Panc1 (cell line): Measurements from ENCODE around the gene FKBP14. TPM values are rescaled to one million over a fixed set of nuclear protein-coding genes. Genes with fewer than 3 reads are reported as not detected.

ENCODE experiments used
- ATAC-seq: fragments of 200-7000 bp; cut with Tn5 transposase; 2 replicates; pipeline ENCODE4 v1.9.1; 2020; ENCODE audit warnings: mild to moderate bottlenecking, moderate library complexity
- BruUV-seq: library from RNA; stranded (reverse); fragments of 400-500 nt; replicated peaks from 2 replicates; lab custom pipeline; 2021; lab: Mats Ljungman, UMichigan
- CTCF ChIA-PET: fragments of 300-600 bp; sonication (Branson Sonifier 250); formaldehyde crosslinking; loops from one replicate; lab custom pipeline; 2022; ENCODE audit warnings: antibody characterized with exemption; lab: Charles Lee
- POLR2A ChIA-PET: fragments of 300-600 bp; sonication (Branson Sonifier 250); formaldehyde crosslinking; loops from one replicate; lab custom pipeline; 2022; ENCODE audit warnings: antibody characterized with exemption; lab: Charles Lee
- DNase-seq: peaks from one replicate; pipeline ENCODE4 v3.0.0-alpha.2; 2010; ENCODE audit warnings: low read depth, low spot score
- H3K27ac ChIP-seq: 2 replicates; pipeline ENCODE4 v1.5.1; 2011; ENCODE audit warnings: mild to moderate bottlenecking, low read length, inconsistent platforms
- H3K27me3 ChIP-seq: fragments of 200-500 bp; sonication (Bioruptor generic); 2 replicates; pipeline ENCODE4 v1.6.0; 2014; ENCODE audit warnings: low read length, inconsistent platforms; ENCODE audit not compliant: control insufficient read depth, insufficient read depth
- H3K36me3 ChIP-seq: fragments of 200-500 bp; sonication (Bioruptor generic); 2 replicates; pipeline ENCODE4 v1.5.1; 2014; ENCODE audit warnings: inconsistent platforms, mild to moderate bottlenecking, low read length, moderate library complexity; ENCODE audit not compliant: control insufficient read depth, insufficient read depth
- H3K4me1 ChIP-seq: 2 replicates; pipeline ENCODE4 v1.5.1; 2011; ENCODE audit warnings: inconsistent platforms, mild to moderate bottlenecking, low read length, moderate library complexity; ENCODE audit not compliant: control insufficient read depth, insufficient read depth
- H3K4me3 ChIP-seq, 2 experiments: 2 replicates each; pipeline ENCODE4 v1.5.1; 2011 to 2012; ENCODE audit warnings: low read depth in 2 of 2, low read length in 2 of 2, mild to moderate bottlenecking in 2 of 2, inconsistent platforms in 1 of 2, moderate library complexity in 1 of 2
- H3K9me3 ChIP-seq: fragments of 200-500 bp; sonication (Bioruptor generic); 2 replicates; pipeline ENCODE4 v1.5.1; 2014; ENCODE audit warnings: low read depth, mild to moderate bottlenecking, inconsistent platforms, low read length, moderate library complexity; ENCODE audit not compliant: control insufficient read depth, insufficient read depth
- CTCF ChIP-seq: fragments of 450-650 bp; IDR thresholded peaks from 2 replicates; pipeline ENCODE4 v1.5.1; 2017; ENCODE audit warnings: mild to moderate bottlenecking
- POLR2AphosphoS5 ChIP-seq: IDR thresholded peaks from 2 replicates; pipeline ENCODE4 v1.6.1; 2012; ENCODE audit warnings: mild to moderate bottlenecking, low read depth, low read length, moderate library complexity
- REST ChIP-seq, 2 experiments: IDR thresholded peaks; 2 replicates each; pipeline ENCODE4 v1.6.1; 2011 to 2012; ENCODE audit warnings: low read depth in 2 of 2, control low read depth in 1 of 2, low read length in 1 of 2, mild to moderate bottlenecking in 1 of 2, moderate library complexity in 1 of 2; ENCODE audit not compliant: insufficient read depth in 1 of 2
- SIN3A ChIP-seq: IDR thresholded peaks from 2 replicates; pipeline ENCODE4 v1.6.1; 2012; ENCODE audit warnings: low read depth, mild to moderate bottlenecking, low read length, moderate library complexity, borderline replicate concordance; ENCODE audit not compliant: insufficient read depth
- TCF7L2 ChIP-seq: IDR thresholded peaks from 2 replicates; pipeline ENCODE4 v1.6.1; 2011; ENCODE audit warnings: mild to moderate bottlenecking, low read depth, low read length, inconsistent platforms
- in situ Hi-C: cut with HindIII; loops from 2 replicates; pipeline ENCODE4 v1.10.0; 2016; ENCODE audit warnings: low sequenced_read_pairs, low pct_unique_long_range_greater_than_20kb
- intact Hi-C: fragments of 100-400 bp; cut with micrococcal nuclease; formaldehyde crosslinking; loops from one replicate; pipeline ENCODE4 v1.10.0; 2022; ENCODE audit not compliant: unreplicated experiment
- total RNA-seq: library from RNA; stranded (reverse); gene quantifications from one replicate; pipeline ENCODE4 v1.2.1, GENCODE V29; 2021; ENCODE audit not compliant: unreplicated experiment

FKBP14 gene
- total RNA-seq, 1 experiment from 2014 or later: 36.0 TPM

- no peak for TF ChIP-seq POLR2AphosphoS5
- TF ChIP-seq REST (IDR thresholded peaks at IDR 0.05; ENCODE audit: insufficient read depth in 1 of 2, low read depth in 2 of 2, low read length in 1 of 2): no peak
- no peak for TF ChIP-seq TCF7L2
- TF ChIP-seq SIN3A: no peak
- TF ChIP-seq CTCF: no peak
- no peak overlapping the region for H3K4me3 ChIP-seq
- H3K9me3 ChIP-seq: peaks cover 8% of the 10 kb centered on the region
- no peaks in the 10 kb centered on the region for H3K36me3 ChIP-seq
- H3K27me3 ChIP-seq: no peaks in the 10 kb centered on the region
- no peak for ATAC-seq
- intact Hi-C loops (no loop called here), in situ Hi-C loops (no loop called here)
- no peaks in the 10 kb centered on the region for H3K4me1 ChIP-seq
- POLR2A ChIA-PET: no interaction called here
- DNase-seq: no peak
- no peak overlapping the region for H3K27ac ChIP-seq
- BruUV-seq: no TSS peak
- CTCF ChIA-PET: no interaction called here
These were observed 28.0 kb downstream of the FKBP14 start for GRCh38 chr7:29998489-29998888.

- Histone ChIP-seq H3K27ac (no peak overlapping the region), H3K4me1 (no peaks in the 10 kb centered on the region)
- in situ Hi-C loops: no loop called here
These were observed 30.2 kb downstream of the FKBP14 start for GRCh38 chr7:29996321-29996720.

More at GRCh38 chr7:29996321-29996720, 30.2 kb downstream of the FKBP14 start:
- no peak for ATAC-seq
- ChIA-PET CTCF (no interaction called here), POLR2A (interaction anchor here (0.6 kb wide), 1 partner anchor 1727 kb away, joined by 3 read pairs; no protein-coding TSS in a partner anchor)
- BruUV-seq: no TSS peak
- Histone ChIP-seq H3K36me3 (no peaks in the 10 kb centered on the region), H3K4me3 (no peak overlapping the region), H3K27me3 (no peaks in the 10 kb centered on the region), H3K9me3 (peaks cover 16% of the 10 kb centered on the region)
- intact Hi-C loops: no loop called here
- no peak for TF ChIP-seq SIN3A
- no peak for TF ChIP-seq POLR2AphosphoS5
- TF ChIP-seq REST (IDR thresholded peaks at IDR 0.05; ENCODE audit: insufficient read depth in 1 of 2, low read depth in 2 of 2, low read length in 1 of 2): no peak
- TF ChIP-seq TCF7L2: no peak
- no peak for TF ChIP-seq CTCF
- no peak for DNase-seq
